Activated CD4-positive, alpha-beta T cell treated with anti-CD3 and anti-CD28 coated beads for 36 hours (primary cell): ENCODE data around the gene RSBN1L. TPM values are rescaled to one million over a fixed set of nuclear protein-coding genes. Genes with fewer than 3 reads are reported as not detected.
"Not testable (repeated sequence)": the region's sequence is repeated elsewhere in the genome, so short reads cannot be mapped to it uniquely, and the experiment has no call there.

Experiments
- ATAC-seq: fragments of 200-7000 bp; cut with Tn5 transposase; one replicate; pipeline ENCODE4 v1.10.0; 2021; ENCODE audit warnings: mild to moderate bottlenecking, moderate library complexity
- CTCF ChIA-PET: fragments of 350-600 bp; sonication (Branson Sonifier 250); formaldehyde crosslinking; loops from one replicate; lab custom pipeline; 2021; ENCODE audit warnings: antibody characterized with exemption; lab: Charles Lee
- POLR2A ChIA-PET: fragments of 350-600 bp; sonication (Branson Sonifier 250); formaldehyde crosslinking; loops from one replicate; lab custom pipeline; 2021; ENCODE audit warnings: antibody characterized with exemption, inconsistent platforms; lab: Charles Lee
- DNase-seq: peaks from one replicate; pipeline ENCODE4 v3.0.0-alpha.2; 2020
- H3K27ac Mint-ChIP-seq: one replicate; pipeline ENCODE4 v1.8.0; 2021; ENCODE audit warnings: mixed read lengths
- H3K27me3 Mint-ChIP-seq: one replicate; pipeline ENCODE4 v1.8.0; 2021; ENCODE audit warnings: mixed read lengths
- H3K36me3 Mint-ChIP-seq: one replicate; pipeline ENCODE4 v1.8.0; 2021; ENCODE audit warnings: low read depth, mixed read lengths
- H3K4me1 Mint-ChIP-seq: one replicate; pipeline ENCODE4 v1.8.0; 2021; ENCODE audit warnings: mixed read lengths
- H3K4me3 Mint-ChIP-seq: one replicate; pipeline ENCODE4 v1.8.0; 2021; ENCODE audit warnings: mild to moderate bottlenecking, moderate library complexity, mixed read lengths
- H3K9me3 Mint-ChIP-seq: one replicate; pipeline ENCODE4 v1.8.0; 2021; ENCODE audit warnings: low read depth, mixed read lengths
- intact Hi-C, 2 experiments: fragments of 100-400 bp; cut with DNase I in 1 of 2; cut with micrococcal nuclease in 1 of 2; formaldehyde crosslinking; loops; one replicate each; pipeline versions ENCODE4 v1.14.2 to v1.15.1; 2022 to 2024; cut with DNase I, micrococcal nuclease
- total RNA-seq, 2 experiments: library from RNA; stranded (reverse); gene quantifications; one replicate each; pipeline ENCODE4 v1.2.3, GENCODE V29; 2021

The RSBN1L gene
- total RNA-seq, 2 experiments from 2014 or later, result 21.0 to 26.3 TPM

DNA sequence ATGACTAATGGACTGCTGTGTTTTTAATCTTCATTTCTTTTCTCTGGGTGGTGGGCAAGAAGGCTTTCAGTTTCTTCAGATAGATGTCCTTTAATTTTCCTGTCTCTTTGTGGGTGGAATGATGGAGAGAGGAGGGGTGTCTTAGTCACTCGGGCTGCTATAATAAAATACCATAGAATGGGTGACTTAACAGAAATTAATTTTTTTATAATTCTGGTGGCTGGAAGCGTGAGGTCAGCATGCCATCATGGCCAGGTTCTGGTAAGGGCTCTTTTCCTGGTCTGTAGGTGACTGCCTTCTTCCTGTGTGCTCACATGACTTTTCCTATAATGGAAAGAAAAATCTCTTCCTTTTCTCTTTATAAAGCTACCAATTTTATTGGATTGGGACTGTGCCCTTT is 6.3 kb downstream of the RSBN1L start:
- H3K36me3 Mint-ChIP-seq, result peaks cover 19% of the 10 kb centered on the region
- intact Hi-C loops, result no loop called here
- POLR2A ChIA-PET, result no interaction called here
- ATAC-seq (no peak), DNase-seq (no peak)
- H3K27me3 Mint-ChIP-seq, result no peaks in the 10 kb centered on the region
- H3K4me1 Mint-ChIP-seq, result peaks cover 57% of the 10 kb centered on the region
- CTCF ChIA-PET, result interaction anchor here (0.6 to 2.2 kb wide), 4 partner anchors 10 to 57 kb away, joined by 5 to 9 read pairs (median 8); no protein-coding TSS in a partner anchor
- no peak overlapping the region for H3K4me3 Mint-ChIP-seq
- peak overlapping the region; percentile 35 for H3K27ac Mint-ChIP-seq
- H3K9me3 Mint-ChIP-seq, result no peaks in the 10 kb centered on the region

DNA sequence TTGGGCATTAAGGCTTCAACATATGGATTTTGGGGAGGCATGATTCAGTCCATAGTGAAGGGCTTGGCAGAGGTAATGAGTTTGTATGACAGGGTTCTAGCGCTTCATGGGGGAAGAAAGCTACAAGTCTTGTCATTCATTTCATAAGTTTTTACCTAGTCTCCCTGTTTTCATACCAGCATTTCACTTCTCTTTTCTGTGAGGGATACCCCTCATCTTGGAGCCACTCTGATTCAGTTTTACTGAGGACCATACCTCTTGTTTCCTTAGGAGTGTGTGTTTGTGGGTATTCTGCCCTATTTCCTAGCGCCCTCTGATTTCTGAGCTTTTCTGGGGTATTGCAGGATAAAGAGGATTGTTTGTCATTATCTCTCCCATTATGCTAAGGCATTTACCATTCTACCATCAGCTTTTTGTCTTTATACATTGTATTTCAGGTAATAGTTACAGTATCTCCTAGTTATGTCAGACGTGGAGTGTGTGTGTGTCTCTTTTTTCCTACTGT is 6.8 kb downstream of the RSBN1L start:
- POLR2A ChIA-PET, result interaction anchor here (0.8 to 1.0 kb wide), 2 partner anchors 43 to 94 kb away, joined by 3 read pairs; no protein-coding TSS in a partner anchor
- intact Hi-C loops, result no loop called here
- Mint-ChIP-seq H3K27ac (no peak overlapping the region), H3K9me3 (no peaks in the 10 kb centered on the region), H3K27me3 (no peaks in the 10 kb centered on the region), H3K4me3 (no peak overlapping the region), H3K36me3 (peaks cover 20% of the 10 kb centered on the region), H3K4me1 (peaks cover 60% of the 10 kb centered on the region)
- CTCF ChIA-PET, result interaction anchor here (0.6 to 2.2 kb wide), 4 partner anchors 10 to 56 kb away, joined by 5 to 9 read pairs (median 8); no protein-coding TSS in a partner anchor
- DNase-seq, result no peak
- no peak for ATAC-seq

DNA sequence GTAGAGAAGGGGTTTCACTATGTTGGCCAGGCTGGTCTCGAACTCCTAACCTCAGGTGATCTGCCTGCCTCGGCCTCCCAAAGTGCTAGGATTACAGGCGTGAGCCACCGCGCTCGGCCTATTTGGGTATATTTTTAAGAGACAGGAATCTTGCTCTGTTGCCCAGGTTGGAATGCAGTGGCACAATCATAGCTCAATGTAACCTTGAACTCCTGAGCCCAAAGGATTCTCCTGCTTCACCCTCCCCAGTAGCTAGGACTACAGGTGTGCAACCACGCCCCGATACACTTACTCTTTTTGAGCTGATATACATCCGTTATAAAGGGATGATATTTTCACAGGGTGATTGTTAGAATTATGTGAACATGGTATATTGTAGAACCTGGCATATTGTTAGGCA is 7.4 kb downstream of the RSBN1L start:
- ChIA-PET POLR2A (interaction anchor here (0.8 to 1.0 kb wide), 2 partner anchors 44 to 94 kb away, joined by 3 read pairs; no protein-coding TSS in a partner anchor), CTCF (interaction anchor here (1.6 to 2.2 kb wide), 2 partner anchors 11 to 52 kb away, joined by 5 to 9 read pairs; no protein-coding TSS in a partner anchor)
- peaks cover 60% of the 10 kb centered on the region for H3K4me1 Mint-ChIP-seq
- intact Hi-C loops, H3K9me3 Mint-ChIP-seq, ATAC-seq, H3K27me3 Mint-ChIP-seq, H3K4me3 Mint-ChIP-seq, DNase-seq, H3K27ac Mint-ChIP-seq: not testable (repeated sequence)
- peaks cover 20% of the 10 kb centered on the region for H3K36me3 Mint-ChIP-seq

DNA sequence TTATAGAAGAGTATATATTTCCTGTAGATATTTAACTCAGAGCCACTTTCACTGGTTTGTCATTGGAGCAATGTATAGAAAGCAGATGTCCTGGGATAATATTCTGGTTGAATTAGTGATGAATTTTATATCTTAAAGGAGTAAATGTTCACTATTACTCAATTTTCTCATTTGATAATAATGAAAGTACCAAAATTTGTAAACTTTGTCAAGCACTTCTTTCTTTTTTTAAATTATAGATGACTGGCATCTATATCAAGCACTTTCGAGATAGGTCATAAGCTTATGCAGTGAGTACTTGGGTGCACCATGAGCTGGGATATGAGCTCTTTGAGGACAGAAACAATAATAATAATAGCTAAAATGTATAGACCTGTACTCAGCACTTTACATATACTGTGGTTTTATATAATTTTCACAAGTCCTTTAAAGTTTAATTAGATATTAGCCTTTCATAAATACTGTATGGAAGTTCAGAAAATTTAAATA is 11.3 kb downstream of the RSBN1L start:
- DNase-seq, result no peak
- H3K9me3 Mint-ChIP-seq, result no peaks in the 10 kb centered on the region
- peak; percentile 84 for ATAC-seq
- ChIA-PET CTCF (interaction anchor here (0.9 to 2.6 kb wide), 3 partner anchors 10 to 56 kb away, joined by 3 to 14 read pairs (median 4); no protein-coding TSS in a partner anchor), POLR2A (interaction anchor here (0.6 to 0.7 kb wide), 2 partner anchors 16 to 36 kb away, joined by 3 read pairs; no protein-coding TSS in a partner anchor)
- H3K27me3 Mint-ChIP-seq, result no peaks in the 10 kb centered on the region
- no peak overlapping the region for H3K4me3 Mint-ChIP-seq
- H3K27ac Mint-ChIP-seq, result no peak overlapping the region
- peaks cover 49% of the 10 kb centered on the region for H3K4me1 Mint-ChIP-seq
- H3K36me3 Mint-ChIP-seq, result peaks cover 24% of the 10 kb centered on the region
- intact Hi-C loops, result no loop called here

DNA sequence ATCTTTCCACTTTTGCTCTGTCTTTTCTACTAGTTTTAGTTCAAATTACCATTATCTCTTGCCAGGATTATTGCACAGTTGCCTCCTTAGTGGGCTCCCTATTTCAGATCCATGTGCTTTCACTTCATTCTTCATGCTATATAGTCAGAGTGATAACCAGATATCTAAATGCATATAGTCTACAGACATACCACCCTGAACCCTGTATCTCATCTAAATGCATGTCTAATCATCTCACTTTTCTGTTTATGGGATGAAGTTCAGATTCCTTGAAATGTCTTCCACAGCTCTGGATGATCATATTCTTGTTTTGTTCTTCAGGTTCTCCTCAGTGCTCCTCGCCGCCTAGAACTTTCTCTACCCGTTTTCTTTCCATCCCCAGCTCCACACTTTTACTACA is 13.8 kb downstream of the RSBN1L start:
- H3K27ac Mint-ChIP-seq, result peak overlapping the region; percentile 23

DNA sequence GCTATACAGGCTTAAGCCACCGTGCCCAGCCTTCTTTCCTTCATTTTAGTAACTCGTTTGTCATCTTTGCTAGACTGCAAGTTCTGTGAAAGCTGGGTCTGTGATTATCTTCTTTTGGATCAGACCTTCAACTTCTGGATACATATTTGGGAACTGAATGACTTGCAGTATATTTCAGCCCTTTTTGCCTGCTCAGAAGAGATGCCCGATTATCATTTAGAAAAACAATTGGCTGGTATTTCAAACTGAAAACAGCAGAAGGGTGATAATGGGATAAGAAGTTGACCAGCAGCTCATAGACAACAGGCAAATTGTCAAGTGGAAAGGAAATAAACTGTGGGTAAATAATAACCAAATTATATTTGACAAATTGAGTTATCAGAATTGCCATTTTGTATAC is 14.6 kb downstream of the RSBN1L start:
- Mint-ChIP-seq H3K27me3 (no peaks in the 10 kb centered on the region), H3K4me3 (no peak overlapping the region), H3K27ac (no peak overlapping the region), H3K36me3 (peaks cover 38% of the 10 kb centered on the region), H3K9me3 (no peaks in the 10 kb centered on the region), H3K4me1 (peaks cover 56% of the 10 kb centered on the region)
- POLR2A ChIA-PET, result interaction anchor here (0.7 kb wide), 1 partner anchor 369 kb away, joined by 4 read pairs; no protein-coding TSS in a partner anchor
- no peak for DNase-seq
- no peak for ATAC-seq
- intact Hi-C loops, result no loop called here
- CTCF ChIA-PET, result no interaction called here

More for the DNA sequence above, 13.8 kb downstream of the RSBN1L start:
- no peak overlapping the region for H3K4me3 Mint-ChIP-seq
- no peaks in the 10 kb centered on the region for H3K27me3 Mint-ChIP-seq
- no peaks in the 10 kb centered on the region for H3K9me3 Mint-ChIP-seq
- ChIA-PET CTCF (no interaction called here), POLR2A (no interaction called here)
- peaks cover 33% of the 10 kb centered on the region for H3K36me3 Mint-ChIP-seq
- intact Hi-C loops, result no loop called here
- ATAC-seq, result no peak
- H3K4me1 Mint-ChIP-seq, result peaks cover 53% of the 10 kb centered on the region
- no peak for DNase-seq

DNA sequence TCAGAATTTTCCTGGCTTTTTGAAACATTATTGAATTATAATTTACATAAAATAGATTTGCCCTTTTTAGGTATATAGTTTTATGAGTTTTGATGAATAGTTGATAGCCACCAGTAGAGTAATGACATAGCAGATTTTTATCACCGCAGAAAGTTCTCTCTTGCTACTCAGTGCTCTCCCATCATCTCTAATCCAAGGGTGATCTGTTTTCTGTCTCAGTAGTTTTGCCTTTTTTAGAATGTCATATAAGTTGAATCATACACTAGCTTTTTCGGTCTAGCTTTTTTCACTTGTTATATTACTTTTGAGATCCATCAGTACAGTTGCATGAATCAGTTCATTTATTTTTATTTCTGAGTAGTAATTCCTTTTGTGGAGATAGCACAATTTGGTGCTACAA is 17.9 kb downstream of the RSBN1L start:
- H3K27me3 Mint-ChIP-seq, result no peaks in the 10 kb centered on the region
- no peaks in the 10 kb centered on the region for H3K9me3 Mint-ChIP-seq
- no peak overlapping the region for H3K4me3 Mint-ChIP-seq
- no peak for DNase-seq
- ChIA-PET POLR2A (interaction anchor here (0.8 kb wide), 1 partner anchor 8 kb away, joined by 7 read pairs; no protein-coding TSS in a partner anchor), CTCF (no interaction called here)
- peak; percentile 63 for ATAC-seq
- intact Hi-C loops, result no loop called here
- H3K36me3 Mint-ChIP-seq, result peaks cover 40% of the 10 kb centered on the region
- H3K4me1 Mint-ChIP-seq, result peaks cover 55% of the 10 kb centered on the region
- no peak overlapping the region for H3K27ac Mint-ChIP-seq

DNA sequence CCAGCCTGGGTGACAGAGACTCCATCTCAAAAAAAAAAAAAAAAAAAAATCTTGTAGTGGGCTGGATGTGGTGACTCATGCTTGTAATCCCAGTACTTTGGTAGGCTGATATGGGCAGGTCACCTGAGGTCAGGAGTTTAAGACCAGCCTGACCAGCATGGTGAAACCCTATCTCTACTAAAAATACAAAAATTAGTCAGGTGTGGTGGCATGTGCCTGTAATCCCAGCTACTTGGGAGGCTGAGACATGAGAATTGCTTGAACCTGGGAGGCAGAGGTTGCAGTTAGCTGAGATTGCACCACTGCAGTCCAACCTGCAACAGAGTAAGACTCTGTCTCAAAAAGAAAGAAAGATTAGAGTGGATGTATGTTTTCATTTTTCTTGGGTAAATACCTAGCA is 18.7 kb downstream of the RSBN1L start:
- peaks cover 52% of the 10 kb centered on the region for H3K4me1 Mint-ChIP-seq
- DNase-seq, H3K4me3 Mint-ChIP-seq, intact Hi-C loops, H3K27ac Mint-ChIP-seq, H3K27me3 Mint-ChIP-seq, H3K9me3 Mint-ChIP-seq: not testable (repeated sequence)
- H3K36me3 Mint-ChIP-seq, result peaks cover 36% of the 10 kb centered on the region
- CTCF ChIA-PET, result interaction anchor here (2.4 kb wide), 1 partner anchor 64 kb away, joined by 8 read pairs; no protein-coding TSS in a partner anchor
- POLR2A ChIA-PET, result interaction anchor here (0.8 kb wide), 1 partner anchor 9 kb away, joined by 7 read pairs; no protein-coding TSS in a partner anchor
- peak; percentile 53 for ATAC-seq

DNA sequence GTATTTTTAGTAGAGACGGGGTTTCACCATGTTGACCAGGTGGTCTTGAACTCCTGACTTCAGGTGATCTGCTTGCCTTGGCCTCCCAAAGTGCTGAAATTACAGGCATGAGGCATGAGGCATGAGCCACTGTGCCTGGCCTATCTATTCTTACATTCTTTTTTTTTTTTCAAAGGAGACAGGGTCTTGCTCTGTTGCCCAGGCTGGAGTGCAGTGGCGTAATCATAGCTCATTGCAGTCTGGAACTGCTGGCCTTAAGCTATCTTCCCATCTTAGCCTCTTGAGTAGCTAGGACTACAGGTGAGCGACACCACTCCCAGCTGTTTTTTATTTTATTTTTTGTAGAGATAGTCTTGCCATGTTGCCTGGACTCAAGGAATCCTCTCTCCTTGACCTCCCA is 20.5 kb downstream of the RSBN1L start:
- Mint-ChIP-seq H3K4me1 (peaks cover 47% of the 10 kb centered on the region), H3K27me3 (no peaks in the 10 kb centered on the region), H3K4me3 (no peak overlapping the region), H3K9me3 (no peaks in the 10 kb centered on the region), H3K36me3 (peaks cover 21% of the 10 kb centered on the region), H3K27ac (no peak overlapping the region)
- intact Hi-C loops, result no loop called here
- DNase-seq, result no peak
- ATAC-seq, result no peak
- CTCF ChIA-PET, result interaction anchor here (0.9 to 2.4 kb wide), 2 partner anchors 59 to 66 kb away, joined by 3 to 8 read pairs; no protein-coding TSS in a partner anchor
- POLR2A ChIA-PET, result no interaction called here

DNA sequence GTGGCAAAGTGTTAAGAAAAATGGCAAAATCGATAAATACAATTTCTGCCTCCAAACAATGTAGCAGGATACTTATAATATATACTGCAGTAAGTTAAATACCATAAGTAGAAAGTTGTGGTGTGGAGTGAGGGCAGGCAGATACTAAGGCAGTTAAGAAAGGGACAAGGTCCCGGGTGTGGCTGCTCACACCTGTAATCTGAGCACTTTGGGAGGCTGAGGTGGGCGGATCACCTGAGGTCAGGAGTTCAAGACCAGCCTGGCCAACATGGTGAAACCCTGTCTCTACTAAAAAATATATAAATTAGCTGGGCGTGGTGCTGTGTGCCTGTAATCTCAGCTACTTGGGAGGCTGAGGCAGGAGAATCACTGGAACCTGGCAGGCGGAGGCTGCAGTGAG is 21.3 kb downstream of the RSBN1L start:
- POLR2A ChIA-PET, result not testable (repeated sequence)

DNA sequence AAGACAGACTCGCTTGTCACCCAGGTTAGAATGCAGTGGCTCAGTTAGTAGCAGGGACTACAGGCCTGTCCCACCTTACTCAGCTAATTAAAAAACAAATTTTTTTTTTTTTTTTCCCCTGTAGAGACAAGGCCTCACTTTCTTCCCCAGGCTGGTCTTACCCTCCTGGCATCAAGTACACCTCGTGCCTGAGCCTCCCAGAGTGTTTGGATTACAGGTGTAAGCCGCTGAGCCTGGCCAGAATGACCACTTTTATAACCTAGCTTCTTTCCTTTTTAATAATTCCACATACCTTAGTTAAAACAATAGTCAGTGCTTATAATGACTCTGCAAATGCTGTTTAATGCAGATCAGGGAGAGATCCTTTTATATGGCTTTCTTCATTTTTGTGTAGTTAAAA is 31.3 kb downstream of the RSBN1L start:
- Mint-ChIP-seq H3K9me3 (no peaks in the 10 kb centered on the region), H3K27me3 (no peaks in the 10 kb centered on the region), H3K4me3 (no peak overlapping the region), H3K36me3 (peaks cover 10% of the 10 kb centered on the region), H3K4me1 (peaks cover 36% of the 10 kb centered on the region), H3K27ac (peak overlapping the region; percentile 20)
- DNase-seq (no peak), ATAC-seq (no peak)
- CTCF ChIA-PET, result interaction anchor here (0.9 kb wide), 1 partner anchor 69 kb away, joined by 3 read pairs; no protein-coding TSS in a partner anchor
- POLR2A ChIA-PET, result no interaction called here
- intact Hi-C loops, result no loop called here

More for the DNA sequence above, 21.3 kb downstream of the RSBN1L start:
- CTCF ChIA-PET, result interaction anchor here (0.7 to 2.4 kb wide), 2 partner anchors 66 to 153 kb away, joined by 3 to 8 read pairs; no protein-coding TSS in a partner anchor
- Mint-ChIP-seq H3K36me3 (peaks cover 21% of the 10 kb centered on the region), H3K4me1 (peaks cover 44% of the 10 kb centered on the region)
- H3K4me3 Mint-ChIP-seq, ATAC-seq, H3K27ac Mint-ChIP-seq, intact Hi-C loops, H3K27me3 Mint-ChIP-seq, DNase-seq, H3K9me3 Mint-ChIP-seq: not testable (repeated sequence)
